Skeletal muscle tissue (tissue), 4 donors: ENCODE data around the gene CMTM2. TPM values are rescaled to one million over a fixed set of nuclear protein-coding genes. Genes with fewer than 3 reads are reported as not detected.
"Not testable (repeated sequence)": the region's sequence is repeated elsewhere in the genome, so short reads cannot be mapped to it uniquely, and the experiment has no call there.

Source experiments
- H3K27ac ChIP-seq: one replicate; pipeline ENCODE4 v1.7.0; 2013; ENCODE audit warnings: mild to moderate bottlenecking, low read depth, low read length, inconsistent platforms
- H3K27me3 ChIP-seq, 3 donors: one replicate each; pipeline ENCODE4 v1.7.0; 2013; ENCODE audit warnings: low read length in 3 of 3; ENCODE audit not compliant: control insufficient read depth in 3 of 3, insufficient read depth in 3 of 3
- H3K36me3 ChIP-seq, 3 donors: one replicate each; pipeline ENCODE4 v1.7.0; 2013; ENCODE audit warnings: low read length in 3 of 3; ENCODE audit not compliant: control insufficient read depth in 3 of 3, insufficient read depth in 3 of 3
- H3K4me1 ChIP-seq, 3 donors: one replicate each; pipeline ENCODE4 v1.7.0; 2013; ENCODE audit warnings: low read length in 3 of 3, mild to moderate bottlenecking in 3 of 3; ENCODE audit not compliant: control insufficient read depth in 3 of 3, insufficient read depth in 3 of 3
- H3K4me3 ChIP-seq, 3 donors: one replicate each; pipeline ENCODE4 v1.7.0; 2013; ENCODE audit warnings: low read length in 3 of 3
- H3K9ac ChIP-seq, 3 donors: one replicate each; pipeline ENCODE4 v1.7.0; 2013; ENCODE audit warnings: low read length in 3 of 3, mild to moderate bottlenecking in 3 of 3, moderate library complexity in 2 of 3, low read depth in 1 of 3
- H3K9me3 ChIP-seq, 3 donors: one replicate each; pipeline ENCODE4 v1.7.0; 2013; ENCODE audit warnings: low read length in 3 of 3; ENCODE audit not compliant: control insufficient read depth in 3 of 3
- total RNA-seq: library from RNA; depleted of rRNA; stranded (reverse); fragments of >200 nt; gene quantifications from one replicate; pipeline ENCODE4 v1.2.3, GENCODE V29; 2014
- donor health status: Osteomylitis.

CMTM2 gene
- total RNA-seq, 1 donor from 2014 or later, result not detected

DNA sequence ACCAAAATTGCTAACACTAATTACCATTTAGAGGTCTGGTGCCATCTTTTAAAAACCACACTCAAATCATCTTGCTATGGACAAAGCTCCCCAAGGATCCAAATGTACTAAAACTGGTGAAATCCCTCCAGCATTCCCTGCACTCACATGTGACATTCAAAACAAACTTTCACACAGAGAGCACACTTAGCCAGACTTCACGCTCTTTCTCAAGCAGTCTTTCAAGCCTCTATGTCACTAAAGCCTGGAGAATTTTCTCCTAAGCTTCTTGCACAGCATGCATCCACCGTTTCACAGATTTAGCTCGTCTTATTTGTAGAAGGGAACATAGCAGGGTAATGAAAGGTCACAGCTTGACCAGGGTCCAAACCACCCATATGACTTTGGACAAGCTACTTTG is 44.5 kb downstream of the CMTM2 start:
- H3K4me3 ChIP-seq, result no peak overlapping the region
- H3K27ac ChIP-seq, result no peak overlapping the region
- no peak overlapping the region for H3K9ac ChIP-seq
- H3K36me3 ChIP-seq, result peaks cover 6 to 10% (median 8%) of the 10 kb centered on the region in 3 donors
- no peaks in the 10 kb centered on the region for H3K27me3 ChIP-seq
- H3K4me1 ChIP-seq, result peaks cover 16 to 22% (median 19%) of the 10 kb centered on the region in 3 donors
- no peaks in the 10 kb centered on the region for H3K9me3 ChIP-seq

DNA sequence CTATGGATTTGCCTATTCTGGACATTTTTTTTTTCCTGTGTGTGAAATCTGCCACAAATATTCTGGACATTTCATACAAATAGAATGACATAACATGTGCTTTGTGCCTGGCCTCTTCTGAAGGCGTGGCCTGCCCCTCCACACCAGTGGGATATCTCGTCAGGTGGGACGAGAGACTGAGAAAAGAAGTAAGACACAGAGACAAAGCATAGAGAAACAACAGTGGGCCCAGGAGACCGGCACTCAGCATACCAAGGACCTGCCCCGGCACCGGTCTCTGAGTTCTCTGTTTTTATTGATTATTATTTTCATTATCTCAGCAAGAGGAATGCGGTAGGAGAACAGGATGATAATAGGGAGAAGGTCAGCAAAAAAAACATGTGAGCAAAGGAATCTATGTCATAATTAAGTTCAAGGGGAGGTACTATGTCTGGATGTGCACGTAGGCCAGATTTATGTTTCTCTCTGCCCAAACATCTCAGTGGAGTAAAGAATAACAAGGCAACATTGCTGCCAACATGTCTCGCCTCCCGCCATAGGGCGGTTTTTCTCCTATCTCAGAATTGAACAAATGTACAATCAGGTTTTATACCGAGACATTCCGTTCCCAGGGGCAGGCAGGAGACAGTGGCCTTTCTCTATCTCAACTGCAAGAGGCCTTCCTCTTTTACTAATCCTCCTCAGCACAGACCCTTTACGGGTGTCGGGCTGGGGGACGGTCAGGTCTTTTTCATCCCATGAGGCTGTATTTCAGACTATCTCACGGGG is 48.5 kb downstream of the CMTM2 start:
- H3K27me3 ChIP-seq, H3K4me1 ChIP-seq, H3K4me3 ChIP-seq, H3K36me3 ChIP-seq, H3K27ac ChIP-seq, H3K9me3 ChIP-seq, H3K9ac ChIP-seq: not testable (repeated sequence)

DNA sequence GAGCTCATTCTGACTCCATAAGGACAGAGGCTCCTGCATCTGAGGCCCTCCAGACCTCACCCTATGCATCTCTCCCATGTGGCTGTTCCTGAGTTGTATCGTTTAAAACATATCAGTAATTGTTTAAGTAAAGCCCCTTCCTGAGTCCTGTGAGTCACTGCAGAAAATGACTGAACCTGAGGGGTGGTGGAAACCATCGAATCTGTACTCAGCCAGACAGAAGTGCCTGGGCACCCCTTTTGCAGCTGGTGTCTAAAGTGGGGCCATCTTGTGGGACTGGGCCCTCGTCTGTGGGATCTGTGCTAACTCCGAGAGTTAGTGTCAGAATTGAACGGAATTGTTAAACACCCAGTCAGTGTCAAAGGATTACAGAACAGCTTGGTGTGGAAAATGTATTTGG is 50.6 kb downstream of the CMTM2 start:
- Histone ChIP-seq H3K4me3 (no peak overlapping the region), H3K9me3 (no peaks in the 10 kb centered on the region), H3K27ac (no peak overlapping the region), H3K27me3 (no peaks in the 10 kb centered on the region), H3K9ac (no peak overlapping the region), H3K36me3 (peaks cover 0 to 3% (median 0%) of the 10 kb centered on the region in 3 donors), H3K4me1 (no peaks in the 10 kb centered on the region)

DNA sequence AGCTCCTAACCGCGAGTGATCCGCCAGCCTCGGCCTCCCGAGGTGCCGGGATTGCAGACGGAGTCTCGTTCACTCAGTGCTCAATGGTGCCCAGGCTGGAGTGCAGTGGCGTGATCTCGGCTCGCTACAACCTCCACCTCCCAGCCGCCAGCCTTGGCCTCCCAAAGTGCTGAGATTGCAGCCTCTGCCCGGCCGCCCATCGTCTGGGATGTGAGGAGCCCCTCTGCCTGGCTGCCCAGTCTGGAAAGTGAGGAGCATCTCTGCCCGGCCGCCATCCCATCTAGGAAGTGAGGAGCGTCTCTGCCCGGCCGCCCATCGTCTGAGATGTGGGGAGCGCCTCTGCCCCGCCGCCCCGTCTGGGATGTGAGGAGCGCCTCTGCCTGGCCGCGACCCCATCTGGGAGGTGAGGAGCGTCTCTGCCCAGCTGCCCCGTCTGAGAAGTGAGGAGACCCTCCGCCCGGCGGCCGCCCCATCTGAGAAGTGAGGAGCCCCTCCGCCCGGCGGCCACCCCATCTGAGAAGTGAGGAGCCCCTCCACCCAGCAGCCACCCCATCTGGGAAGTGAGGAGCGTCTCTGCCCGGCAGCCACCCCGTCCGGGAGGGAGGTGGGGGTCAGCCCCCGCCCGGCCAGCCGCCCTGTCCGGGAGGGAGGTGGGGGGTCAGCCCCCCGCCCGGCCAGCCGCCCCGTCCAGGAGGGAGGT is 51.4 kb downstream of the CMTM2 start:
- H3K36me3 ChIP-seq, H3K4me1 ChIP-seq, H3K27me3 ChIP-seq, H3K27ac ChIP-seq, H3K9me3 ChIP-seq, H3K4me3 ChIP-seq, H3K9ac ChIP-seq: not testable (repeated sequence)

DNA sequence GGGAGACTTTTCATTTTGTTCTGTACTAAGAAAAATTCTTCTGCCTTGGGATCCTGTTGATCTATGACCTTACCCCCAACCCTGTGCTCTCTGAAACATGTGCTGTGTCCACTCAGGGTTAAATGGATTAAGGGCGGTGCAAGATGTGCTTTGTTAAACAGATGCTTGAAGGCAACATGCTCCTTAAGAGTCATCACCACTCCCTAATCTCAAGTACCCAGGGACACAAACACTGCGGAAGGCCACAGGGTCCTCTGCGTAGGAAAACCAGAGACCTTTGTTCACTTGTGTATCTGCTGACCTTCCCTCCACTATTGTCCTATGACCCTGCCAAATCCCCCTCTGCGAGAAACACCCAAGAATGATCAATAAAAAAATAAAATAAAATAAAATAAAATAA is 52.3 kb downstream of the CMTM2 start:
- not testable (repeated sequence) for H3K9me3 ChIP-seq, H3K4me1 ChIP-seq, H3K9ac ChIP-seq, H3K36me3 ChIP-seq, H3K27me3 ChIP-seq, H3K4me3 ChIP-seq, H3K27ac ChIP-seq

DNA sequence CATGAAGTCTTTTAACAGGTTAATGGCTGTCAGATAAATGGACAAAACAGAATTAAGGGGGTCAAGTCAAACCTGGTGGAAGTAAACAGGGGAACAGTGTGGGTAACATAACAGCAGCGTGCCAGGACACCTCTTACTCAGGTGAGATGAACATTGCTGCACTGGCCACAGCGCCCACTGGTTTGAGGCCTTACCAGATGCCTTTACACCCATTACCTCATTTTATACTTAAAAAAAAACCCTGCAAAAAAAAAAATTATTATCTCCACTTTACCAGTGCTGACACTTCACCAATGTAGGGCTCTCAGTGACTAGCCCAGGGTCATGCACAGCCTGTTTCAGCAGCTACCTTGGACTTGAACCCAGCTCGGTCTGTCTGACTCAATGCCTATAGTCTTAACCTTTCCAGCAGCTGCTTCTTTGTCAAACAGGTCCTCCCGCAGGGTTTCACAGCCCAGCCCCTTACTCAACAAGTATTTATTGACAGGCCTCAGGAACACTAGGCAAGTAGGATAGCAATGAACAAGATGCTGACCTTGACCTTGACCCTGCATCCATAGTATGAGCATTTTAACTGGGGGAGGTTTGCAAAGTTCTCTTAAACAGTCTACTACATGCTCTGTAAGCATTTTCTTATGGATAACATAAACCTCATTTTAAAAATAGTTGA is 55.4 kb downstream of the CMTM2 start:
- Histone ChIP-seq H3K9me3 (no peaks in the 10 kb centered on the region), H3K27ac (no peak overlapping the region), H3K4me1 (no peaks in the 10 kb centered on the region), H3K27me3 (no peaks in the 10 kb centered on the region), H3K4me3 (no peak overlapping the region), H3K9ac (no peak overlapping the region), H3K36me3 (peaks cover 0 to 7% (median 2%) of the 10 kb centered on the region in 3 donors)

DNA sequence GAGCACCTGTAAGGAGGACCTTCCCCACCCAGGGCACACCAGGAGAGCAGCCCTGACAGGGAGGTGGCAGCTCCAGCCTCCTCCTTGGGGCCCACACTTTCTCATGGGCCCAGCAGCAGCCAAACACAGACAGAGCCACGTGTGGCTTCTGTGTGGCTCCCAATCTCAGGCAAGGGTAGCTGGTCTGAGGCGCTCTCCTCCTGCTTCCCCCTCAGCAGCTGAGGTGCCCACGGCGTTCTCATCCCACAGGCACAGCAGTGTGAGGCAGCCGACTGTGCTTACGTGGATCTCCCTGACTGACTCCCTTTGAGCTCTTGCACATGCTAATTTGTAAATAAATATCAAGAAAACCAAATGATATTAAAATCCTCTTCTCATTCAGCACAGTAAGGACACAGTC is 56.1 kb downstream of the CMTM2 start:
- Histone ChIP-seq H3K27ac (no peak overlapping the region), H3K4me1 (no peaks in the 10 kb centered on the region), H3K4me3 (no peak overlapping the region), H3K27me3 (no peaks in the 10 kb centered on the region), H3K9me3 (no peaks in the 10 kb centered on the region), H3K36me3 (peaks cover 0 to 7% (median 2%) of the 10 kb centered on the region in 3 donors), H3K9ac (no peak overlapping the region)

DNA sequence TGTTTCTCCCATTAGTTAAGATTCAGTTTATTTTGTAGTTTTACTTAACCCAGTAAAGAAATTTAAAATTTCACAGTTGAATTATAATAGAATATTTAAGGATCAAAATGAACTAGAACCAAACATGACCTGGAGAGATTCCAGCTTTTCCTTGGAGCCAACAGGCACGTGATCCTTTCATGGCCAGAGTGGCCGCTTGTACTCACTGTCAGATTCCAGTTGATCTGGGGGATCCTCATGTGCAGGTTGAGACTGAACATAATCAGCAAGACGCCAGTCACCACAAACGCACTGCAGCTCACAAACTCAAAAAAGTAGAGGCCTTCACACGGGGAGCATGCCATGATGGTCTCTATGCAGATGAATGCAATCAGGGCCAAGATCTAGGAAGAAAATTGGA is 56.9 kb downstream of the CMTM2 start:
- H3K36me3 ChIP-seq, result peaks cover 0 to 7% (median 2%) of the 10 kb centered on the region in 3 donors
- no peaks in the 10 kb centered on the region for H3K9me3 ChIP-seq
- H3K27ac ChIP-seq, result no peak overlapping the region
- no peaks in the 10 kb centered on the region for H3K27me3 ChIP-seq
- H3K4me3 ChIP-seq, result no peak overlapping the region
- no peak overlapping the region for H3K9ac ChIP-seq
- H3K4me1 ChIP-seq, result no peaks in the 10 kb centered on the region

DNA sequence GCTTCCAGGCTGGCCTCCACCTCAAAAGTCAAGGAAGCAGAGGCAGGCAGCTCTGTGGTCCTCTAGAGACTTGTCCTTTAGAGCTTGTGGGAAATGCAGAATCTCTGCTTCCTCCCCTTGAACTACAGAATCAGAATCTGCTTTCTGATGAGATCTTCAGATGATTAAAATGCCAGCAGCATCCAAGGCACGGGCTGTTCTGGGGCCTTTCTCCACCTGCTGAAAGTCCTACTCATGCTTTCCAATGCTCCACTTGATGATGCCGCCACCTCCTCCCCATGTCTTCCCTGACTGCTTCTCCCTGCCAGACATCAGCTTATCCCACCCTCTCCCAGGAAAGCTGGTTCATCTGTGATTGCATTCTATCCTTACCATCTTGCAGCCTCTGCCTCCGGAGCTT is 58.5 kb downstream of the CMTM2 start:
- no peaks in the 10 kb centered on the region for H3K9me3 ChIP-seq
- no peak overlapping the region for H3K27ac ChIP-seq
- no peak overlapping the region for H3K4me3 ChIP-seq
- H3K27me3 ChIP-seq, result no peaks in the 10 kb centered on the region
- H3K9ac ChIP-seq, result no peak overlapping the region
- H3K4me1 ChIP-seq, result no peaks in the 10 kb centered on the region
- H3K36me3 ChIP-seq, result peaks cover 0 to 7% (median 2%) of the 10 kb centered on the region in 3 donors
